Liver (tissue), 9 donors: ENCODE results near the gene PARP15. TPM values are rescaled to one million over a fixed set of nuclear protein-coding genes. Genes with fewer than 3 reads are reported as not detected.

Experiments
- DNase-seq: peaks from one replicate; pipeline ENCODE4 v3.0.0-alpha.2; 2017; ENCODE audit warnings: low spot score
- H3K27ac ChIP-seq, 2 donors: one replicate each; pipeline ENCODE4 v1.7.0; 2013; ENCODE audit warnings: inconsistent platforms in 2 of 2, low read length in 2 of 2, control low read depth in 1 of 2, low read depth in 1 of 2, mild to moderate bottlenecking in 1 of 2
- H3K27me3 ChIP-seq, 4 donors: one replicate each; pipeline versions ENCODE4 v1.6.1 to v1.7.0; 2013; ENCODE audit warnings: low read length in 3 of 4, inconsistent platforms in 1 of 4, mild to moderate bottlenecking in 1 of 4, moderate library complexity in 1 of 4; ENCODE audit not compliant: control insufficient read depth in 4 of 4, insufficient read depth in 4 of 4
- H3K36me3 ChIP-seq, 4 donors: one replicate each; pipeline versions ENCODE4 v1.6.1 to v1.7.0; 2013; ENCODE audit warnings: low read length in 3 of 4, mild to moderate bottlenecking in 3 of 4, low read depth in 1 of 4, moderate library complexity in 1 of 4; ENCODE audit not compliant: control insufficient read depth in 4 of 4, insufficient read depth in 3 of 4
- H3K4me1 ChIP-seq, 4 donors: one replicate each; pipeline versions ENCODE4 v1.6.1 to v1.7.0; 2013; ENCODE audit warnings: low read length in 3 of 4, mild to moderate bottlenecking in 3 of 4, moderate library complexity in 1 of 4; ENCODE audit not compliant: control insufficient read depth in 4 of 4, insufficient read depth in 4 of 4
- H3K4me3 ChIP-seq, 3 donors: one replicate each; pipeline versions ENCODE4 v1.6.1 to v1.7.0; 2013; ENCODE audit warnings: low read length in 3 of 3, control low read depth in 1 of 3, low read depth in 1 of 3, mild to moderate bottlenecking in 1 of 3
- H3K9ac ChIP-seq, 2 donors: one replicate each; pipeline ENCODE4 v1.7.0; 2013; ENCODE audit warnings: low read length in 2 of 2, mild to moderate bottlenecking in 2 of 2, moderate library complexity in 2 of 2, control low read depth in 1 of 2, low read depth in 1 of 2
- H3K9me3 ChIP-seq, 4 donors: one replicate each; pipeline versions ENCODE4 v1.6.1 to v1.7.0; 2013; ENCODE audit warnings: low read length in 3 of 4; ENCODE audit not compliant: control insufficient read depth in 4 of 4
- ATF3 ChIP-seq: IDR thresholded peaks from 2 replicates; pipeline ENCODE4 v1.6.1; 2016; ENCODE audit warnings: antibody characterized with exemption
- CTCF ChIP-seq: fragments of 150-350 bp; IDR thresholded peaks from 2 replicates; pipeline ENCODE4 v1.5.1; 2017; ENCODE audit warnings: improper control_type of control experiment, low read depth, low read length; ENCODE audit not compliant: missing input control
- EGR1 ChIP-seq, 2 donors: IDR thresholded peaks; 2 replicates each; pipeline ENCODE4 v1.6.1; 2016 to 2018; ENCODE audit warnings: antibody characterized with exemption in 2 of 2, low read depth in 2 of 2
- FOXA1 ChIP-seq: IDR thresholded peaks from 2 replicates; pipeline ENCODE4 v1.6.1; 2016; ENCODE audit warnings: antibody characterized with exemption
- FOXA2 ChIP-seq: IDR thresholded peaks from 2 replicates; pipeline ENCODE4 v1.6.1; 2016; ENCODE audit warnings: antibody characterized with exemption
- GABPA ChIP-seq, 2 donors: IDR thresholded peaks in 1 of 2; conservative IDR thresholded peaks in 1 of 2; 2 replicates each; pipeline ENCODE4 v1.6.1; 2016; ENCODE audit warnings: antibody characterized with exemption in 2 of 2, mild to moderate bottlenecking in 1 of 2, moderate library complexity in 1 of 2
- HNF4A ChIP-seq, 2 donors: conservative IDR thresholded peaks; 2 replicates each; pipeline ENCODE4 v1.6.1; 2016; ENCODE audit warnings: antibody characterized with exemption in 2 of 2, mild to moderate bottlenecking in 2 of 2
- HNF4G ChIP-seq: IDR thresholded peaks from 2 replicates; pipeline ENCODE4 v1.6.1; 2016; ENCODE audit warnings: antibody characterized with exemption
- JUND ChIP-seq, 2 donors: IDR thresholded peaks; 2 replicates each; pipeline ENCODE4 v1.6.1; 2016; ENCODE audit warnings: antibody characterized with exemption in 2 of 2
- MAX ChIP-seq: IDR thresholded peaks from 2 replicates; pipeline ENCODE4 v1.6.1; 2016; ENCODE audit warnings: antibody characterized with exemption
- NR2F2 ChIP-seq: IDR thresholded peaks from 2 replicates; pipeline ENCODE4 v1.6.1; 2016; ENCODE audit warnings: antibody characterized with exemption
- RAD21 ChIP-seq, 2 donors: IDR thresholded peaks; 2 replicates each; pipeline ENCODE4 v1.6.1; 2016; ENCODE audit warnings: antibody characterized with exemption in 2 of 2, mild to moderate bottlenecking in 2 of 2
- REST ChIP-seq: IDR thresholded peaks from 2 replicates; pipeline ENCODE4 v1.6.1; 2016; ENCODE audit warnings: antibody characterized with exemption, mild to moderate bottlenecking
- RXRA ChIP-seq, 2 donors: IDR thresholded peaks; 2 replicates each; pipeline ENCODE4 v1.6.1; 2017 to 2018; ENCODE audit warnings: antibody characterized with exemption in 2 of 2, mild to moderate bottlenecking in 1 of 2
- SP1 ChIP-seq: IDR thresholded peaks from 2 replicates; pipeline ENCODE4 v1.6.1; 2018; ENCODE audit warnings: antibody characterized with exemption, mild to moderate bottlenecking
- TAF1 ChIP-seq: conservative IDR thresholded peaks from 2 replicates; pipeline ENCODE4 v1.6.1; 2016; ENCODE audit warnings: antibody characterized with exemption, mild to moderate bottlenecking
- YY1 ChIP-seq: IDR thresholded peaks from 2 replicates; pipeline ENCODE4 v1.6.1; 2016; ENCODE audit warnings: antibody characterized with exemption, mild to moderate bottlenecking
- ZBTB33 ChIP-seq: IDR thresholded peaks from 2 replicates; pipeline ENCODE4 v1.6.1; 2016; ENCODE audit warnings: antibody characterized with exemption
- WGBS: extraction: QIAGEN DNeasy Blood & Tissue Kit; methylation state at CpG from one replicate; pipeline ENCODE4 v1.1.7; 2013; 5-methylcytosine and 5-hydroxymethylcytosine counted together
- polyA plus RNA-seq, 2 donors: library from polyadenylated mRNA; stranded (reverse) in 1 of 2; unstranded in 1 of 2; fragments of 200-250 nt in 1 of 2; fragments of >200 nt in 1 of 2; fragmentation: Nextera tagmentation in 1 of 2; extraction: Ambion mirVana in 1 of 2; gene quantifications; one replicate each; pipeline versions ENCODE4 v1.2.1 to v1.2.3, GENCODE V29; 2013 to 2015
- total RNA-seq, 2 donors: library from RNA; depleted of rRNA; stranded (reverse); fragments of >200 nt; gene quantifications; one replicate each; pipeline ENCODE4 v1.2.3, GENCODE V29; 2014
- donor health status: healthy.
- donor health status: healthy.
- donor health status: healthy.
- donor health status: healthy.
- donor health status: healthy.

The PARP15 gene
- total and polyA plus RNA-seq, 4 donors: 0.28 to 3.3 (median 2.5) TPM

- no peaks in the 10 kb centered on the region for H3K9me3 ChIP-seq
- no peak overlapping the region for H3K4me3 ChIP-seq
- WGBS: 87% methylated on average over 1 of the region's 1 CpG
These were observed 99.8 kb downstream of the PARP15 start for GRCh38 chr3:122677216-122677615.

More at GRCh38 chr3:122677216-122677615, 99.8 kb downstream of the PARP15 start:
- no peak for TF ChIP-seq FOXA2
- TF ChIP-seq ATF3: no peak
- no peak for TF ChIP-seq HNF4A (conservative IDR thresholded peaks at IDR 0.05)
- TF ChIP-seq MAX: no peak
- no peak for TF ChIP-seq ZBTB33
- TF ChIP-seq CTCF: no peak
- no peak for TF ChIP-seq NR2F2
- no peak for TF ChIP-seq HNF4G
- TF ChIP-seq FOXA1: no peak
- no peak for TF ChIP-seq SP1
- no peak for TF ChIP-seq YY1
- TF ChIP-seq RAD21 (IDR thresholded peaks at IDR 0.05): no peak
- no peak for TF ChIP-seq REST
- TF ChIP-seq JUND (IDR thresholded peaks at IDR 0.05): no peak
- no peak for TF ChIP-seq TAF1
- no peak for TF ChIP-seq RXRA (IDR thresholded peaks at IDR 0.05)
- no peak for TF ChIP-seq EGR1 (IDR thresholded peaks at IDR 0.05; ENCODE audit: low read depth in 2 of 2)
- no peak for TF ChIP-seq GABPA (IDR thresholded peaks at IDR 0.05 in 1 of 2, conservative IDR thresholded peaks at IDR 0.05 in 1 of 2)
- no peak overlapping the region for H3K27ac ChIP-seq
- peaks cover 0 to 23% (median 15%) of the 10 kb centered on the region in 4 donors for H3K4me1 ChIP-seq
- H3K9ac ChIP-seq: no peak overlapping the region
- H3K27me3 ChIP-seq: no peaks in the 10 kb centered on the region
- H3K36me3 ChIP-seq: no peaks in the 10 kb centered on the region
- DNase-seq: no peak
